Osteoblast (primary cell): ENCODE measurements around the gene BORCS8. TPM values are rescaled to one million over a fixed set of nuclear protein-coding genes. Genes with fewer than 3 reads are reported as not detected.

Experiments
- DNase-seq: peaks from one replicate; pipeline ENCODE4 v3.0.0; 2011; ENCODE audit warnings: low spot score, mixed read lengths; ENCODE audit not compliant: insufficient read length; ENCODE audit errors: missing footprints
- H2AFZ ChIP-seq: 2 replicates; pipeline ENCODE4 v1.6.0; 2011; ENCODE audit warnings: mild to moderate bottlenecking, low read length
- H3K27ac ChIP-seq: 2 replicates; pipeline ENCODE4 v1.5.1; 2011; ENCODE audit warnings: mild to moderate bottlenecking, low read depth, low read length, moderate library complexity
- H3K27me3 ChIP-seq: 2 replicates; pipeline ENCODE4 v1.6.0; 2012; ENCODE audit warnings: mild to moderate bottlenecking, control low read depth, inconsistent platforms, low read length, moderate library complexity; ENCODE audit not compliant: insufficient read depth
- H3K36me3 ChIP-seq: 2 replicates; pipeline ENCODE4 v1.5.1; 2011; ENCODE audit warnings: mild to moderate bottlenecking, low read length, control low read depth, moderate library complexity; ENCODE audit not compliant: insufficient read depth
- H3K4me1 ChIP-seq: 2 replicates; pipeline ENCODE4 v1.5.1; 2011; ENCODE audit warnings: mild to moderate bottlenecking, low read length, control low read depth, moderate library complexity; ENCODE audit not compliant: insufficient read depth
- H3K4me2 ChIP-seq: 2 replicates; pipeline ENCODE4 v1.6.0; 2011; ENCODE audit warnings: mild to moderate bottlenecking, low read length; ENCODE audit not compliant: insufficient read depth
- H3K4me3 ChIP-seq: fragments of 200-600 bp; sonication (generic); 3 replicates; pipeline ENCODE4 v1.5.1; 2012; ENCODE audit warnings: mild to moderate bottlenecking, low read length, inconsistent platforms; ENCODE audit not compliant: insufficient read depth
- H3K79me2 ChIP-seq: 2 replicates; pipeline ENCODE4 v1.6.0; 2012; ENCODE audit warnings: mild to moderate bottlenecking, low read length, control low read depth, inconsistent platforms; ENCODE audit not compliant: insufficient read depth
- H3K9me3 ChIP-seq: 2 replicates; pipeline ENCODE4 v1.5.1; 2011; ENCODE audit warnings: low read depth, low read length, control low read depth
- H4K20me1 ChIP-seq: 2 replicates; pipeline ENCODE4 v1.6.0; 2012; ENCODE audit warnings: mild to moderate bottlenecking, low read length, control low read depth; ENCODE audit not compliant: insufficient read depth
- total RNA-seq: library from RNA; depleted of rRNA; stranded (reverse); fragments of >200 nt; gene quantifications from 2 replicates; pipeline ENCODE4 v1.2.3, GENCODE V29; 2012
- TF ChIP-seq, protein P1 (sequence below): IDR thresholded peaks from 2 replicates; pipeline ENCODE4 v1.5.1; 2011; ENCODE audit warnings: mild to moderate bottlenecking, low read depth, low read length, moderate library complexity; ENCODE audit errors: extremely low read depth

The BORCS8 gene
- total RNA-seq, 1 donor = 17.4 TPM

DNA sequence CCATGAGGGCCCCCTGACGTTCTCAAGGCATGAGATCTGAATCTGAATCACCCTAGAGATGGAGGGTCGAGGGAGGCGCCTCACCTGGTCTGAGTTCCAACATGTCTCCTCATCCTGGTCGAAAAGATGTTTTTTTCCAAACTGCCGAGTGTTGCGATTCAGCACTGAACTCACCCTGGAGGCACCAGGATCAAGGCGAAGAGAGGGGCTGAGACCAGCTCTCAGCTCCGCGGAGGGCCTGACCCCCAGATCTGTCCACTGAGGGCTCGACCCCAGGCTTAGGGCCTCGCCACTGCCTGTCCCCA, 10.7 kb upstream of the BORCS8 start:
- H3K4me3 ChIP-seq = peak overlapping the region; percentile 79
- peaks cover 4% of the 10 kb centered on the region for H3K27me3 ChIP-seq
- H3K4me1 ChIP-seq = peaks cover 11% of the 10 kb centered on the region
- peak overlapping the region; percentile 86 for H2AFZ ChIP-seq
- H4K20me1 ChIP-seq = no peaks in the 10 kb centered on the region
- H3K4me2 ChIP-seq = peak overlapping the region; percentile 91
- TF ChIP-seq, protein P1, sequence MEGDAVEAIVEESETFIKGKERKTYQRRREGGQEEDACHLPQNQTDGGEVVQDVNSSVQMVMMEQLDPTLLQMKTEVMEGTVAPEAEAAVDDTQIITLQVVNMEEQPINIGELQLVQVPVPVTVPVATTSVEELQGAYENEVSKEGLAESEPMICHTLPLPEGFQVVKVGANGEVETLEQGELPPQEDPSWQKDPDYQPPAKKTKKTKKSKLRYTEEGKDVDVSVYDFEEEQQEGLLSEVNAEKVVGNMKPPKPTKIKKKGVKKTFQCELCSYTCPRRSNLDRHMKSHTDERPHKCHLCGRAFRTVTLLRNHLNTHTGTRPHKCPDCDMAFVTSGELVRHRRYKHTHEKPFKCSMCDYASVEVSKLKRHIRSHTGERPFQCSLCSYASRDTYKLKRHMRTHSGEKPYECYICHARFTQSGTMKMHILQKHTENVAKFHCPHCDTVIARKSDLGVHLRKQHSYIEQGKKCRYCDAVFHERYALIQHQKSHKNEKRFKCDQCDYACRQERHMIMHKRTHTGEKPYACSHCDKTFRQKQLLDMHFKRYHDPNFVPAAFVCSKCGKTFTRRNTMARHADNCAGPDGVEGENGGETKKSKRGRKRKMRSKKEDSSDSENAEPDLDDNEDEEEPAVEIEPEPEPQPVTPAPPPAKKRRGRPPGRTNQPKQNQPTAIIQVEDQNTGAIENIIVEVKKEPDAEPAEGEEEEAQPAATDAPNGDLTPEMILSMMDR = no peak
- peaks cover 8% of the 10 kb centered on the region for H3K79me2 ChIP-seq
- H3K27ac ChIP-seq = peak overlapping the region; percentile 50
- peaks cover 13% of the 10 kb centered on the region for H3K36me3 ChIP-seq
- peak; percentile 62 for DNase-seq
- H3K9me3 ChIP-seq = no peaks in the 10 kb centered on the region

DNA sequence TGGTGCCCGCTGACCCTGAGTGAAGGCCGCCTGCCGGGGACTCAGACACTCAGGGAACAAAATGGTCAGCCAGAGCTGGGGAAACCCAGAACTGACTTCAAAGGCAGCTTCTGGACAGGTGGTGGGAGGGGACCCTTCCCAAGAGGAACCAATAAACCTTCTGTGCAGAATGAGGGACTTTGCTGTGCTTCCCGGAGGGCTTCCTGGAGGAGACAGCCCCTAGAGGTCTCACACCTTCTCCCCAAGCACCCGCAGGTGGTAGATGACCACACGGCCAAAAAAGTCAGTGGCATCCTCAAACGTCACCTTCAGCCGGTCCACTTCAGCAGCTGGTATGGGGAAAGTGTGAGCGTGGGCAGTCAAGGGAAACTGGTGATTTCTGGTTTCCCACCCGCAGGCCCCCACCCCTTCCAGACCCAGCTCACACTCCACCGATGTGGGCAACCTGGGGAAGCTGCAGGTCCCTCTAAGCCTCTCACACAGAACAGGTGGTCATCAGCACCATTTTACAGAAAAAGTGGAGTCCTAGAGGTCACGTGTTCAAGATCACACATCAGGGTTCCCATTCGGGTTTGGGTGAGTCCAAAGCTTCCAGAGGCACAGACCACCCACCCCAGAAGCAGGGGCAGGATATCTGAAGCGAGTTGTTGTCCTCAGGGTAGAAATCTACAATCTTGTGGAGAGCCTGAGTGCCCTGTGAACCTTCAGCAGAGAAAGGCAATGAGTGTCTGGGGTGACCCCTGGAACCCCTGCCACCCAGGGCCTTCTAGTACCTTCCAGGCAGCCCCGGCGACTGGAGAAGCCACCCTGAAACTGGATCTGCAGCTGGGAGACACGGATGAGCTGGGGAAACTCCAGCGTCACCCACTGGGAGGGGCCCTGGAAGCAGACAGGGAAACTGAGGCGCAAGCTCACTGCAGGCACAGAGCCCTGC, 10.0 kb upstream of the BORCS8 start:
- peak overlapping the region; percentile 91 for H3K4me2 ChIP-seq
- H2AFZ ChIP-seq = no peak overlapping the region
- peak; percentile 62 for DNase-seq
- peaks cover 8% of the 10 kb centered on the region for H3K79me2 ChIP-seq
- TF ChIP-seq, protein P1 = no peak
- H3K27ac ChIP-seq = no peak overlapping the region
- peaks cover 17% of the 10 kb centered on the region for H3K36me3 ChIP-seq
- H3K27me3 ChIP-seq = peaks cover 4% of the 10 kb centered on the region
- H3K4me1 ChIP-seq = peaks cover 11% of the 10 kb centered on the region
- no peaks in the 10 kb centered on the region for H4K20me1 ChIP-seq
- no peaks in the 10 kb centered on the region for H3K9me3 ChIP-seq
- H3K4me3 ChIP-seq = peak overlapping the region; percentile 79

DNA sequence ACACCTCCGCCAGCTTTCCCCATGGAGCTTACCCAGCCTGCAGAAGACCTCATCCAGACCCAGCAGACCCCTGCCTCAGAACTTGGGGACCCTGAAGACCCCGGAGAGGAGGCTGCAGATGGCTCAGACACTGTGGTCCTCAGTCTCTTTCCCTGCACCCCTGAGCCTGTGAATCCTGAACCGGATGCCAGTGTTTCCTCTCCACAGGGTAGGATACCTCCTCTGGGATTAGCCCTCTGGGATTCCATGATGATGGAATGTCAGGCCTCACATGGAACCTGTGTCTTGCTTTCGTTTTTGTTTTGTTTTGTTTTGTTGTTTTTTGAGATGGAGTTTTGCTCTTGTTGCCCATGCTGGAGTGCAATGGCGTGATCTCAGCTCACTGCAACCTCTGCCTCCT, 2.0 kb upstream of the BORCS8 start:
- peaks cover 44% of the 10 kb centered on the region for H3K79me2 ChIP-seq
- peak overlapping the region; percentile 98 for H3K4me2 ChIP-seq
- H3K27me3 ChIP-seq = no peaks in the 10 kb centered on the region
- no peak overlapping the region for H3K27ac ChIP-seq
- peaks cover 20% of the 10 kb centered on the region for H3K4me1 ChIP-seq
- DNase-seq = peak; percentile 51
- H3K9me3 ChIP-seq = no peaks in the 10 kb centered on the region
- H2AFZ ChIP-seq = no peak overlapping the region
- TF ChIP-seq, protein P1 = no peak
- peak overlapping the region; percentile 91 for H3K4me3 ChIP-seq
- H4K20me1 ChIP-seq = peaks cover 9% of the 10 kb centered on the region
- peaks cover 15% of the 10 kb centered on the region for H3K36me3 ChIP-seq

DNA sequence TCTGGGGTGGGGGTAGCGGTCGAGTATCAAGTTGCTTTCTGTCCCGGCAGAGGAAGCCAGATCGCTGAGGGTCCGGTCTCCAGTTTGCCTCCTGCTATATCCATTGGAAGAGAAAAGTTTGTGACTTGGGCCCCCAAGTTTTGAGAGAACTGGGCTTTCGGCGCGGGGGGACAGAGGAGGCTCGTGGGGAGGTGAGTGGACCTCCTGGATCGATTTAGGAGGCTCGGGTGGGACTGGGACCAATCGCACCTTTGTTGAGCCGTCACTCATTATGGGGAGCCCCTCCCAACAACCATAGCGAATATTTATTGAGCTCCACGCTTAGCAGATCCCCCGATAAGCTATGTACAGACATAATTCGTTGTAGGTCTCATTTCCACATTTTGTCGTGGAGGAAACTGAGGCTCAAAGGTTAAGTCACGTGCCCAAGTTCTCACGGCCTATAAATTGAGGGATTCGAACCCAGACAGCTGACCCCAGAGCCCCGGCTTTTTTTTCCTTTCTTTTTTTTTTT, 1.0 kb upstream of the BORCS8 start:
- peak; percentile 91 for DNase-seq
- Histone ChIP-seq H3K79me2 (peaks cover 48% of the 10 kb centered on the region), H4K20me1 (peaks cover 9% of the 10 kb centered on the region), H3K9me3 (no peaks in the 10 kb centered on the region), H3K4me3 (peak overlapping the region; percentile 91), H3K27me3 (no peaks in the 10 kb centered on the region), H2AFZ (peak overlapping the region; percentile 98), H3K4me1 (peaks cover 20% of the 10 kb centered on the region), H3K36me3 (peaks cover 6% of the 10 kb centered on the region), H3K4me2 (peak overlapping the region; percentile 98), H3K27ac (peak overlapping the region; percentile 82)
- TF ChIP-seq, protein P1 = no peak
